PFSK-1 (cell line): ENCODE data around the gene NMRK1.

Experiments used
- FOXP2 ChIP-seq: optimal IDR thresholded peaks from 2 replicates; pipeline ENCODE3; 2011; ENCODE audit warnings: borderline replicate concordance, control low read depth, inconsistent platforms; ENCODE audit not compliant: insufficient read depth; ENCODE audit errors: extremely low read length, extremely low read depth
- POLR2AphosphoS5 ChIP-seq: IDR thresholded peaks from 2 replicates; pipeline ENCODE4 v1.6.1; 2012; ENCODE audit warnings: low read depth, mild to moderate bottlenecking, control low read depth, low read length, moderate library complexity
- REST ChIP-seq, 2 experiments: IDR thresholded peaks; 2 replicates each; pipeline versions ENCODE4 v1.6.1 to v1.8.0; 2011 to 2012; ENCODE audit warnings: low read depth in 2 of 2, low read length in 2 of 2, control low read depth in 1 of 2, inconsistent platforms in 1 of 2, mild to moderate bottlenecking in 1 of 2, moderate library complexity in 1 of 2; ENCODE audit not compliant: insufficient read depth in 1 of 2
- SIN3A ChIP-seq: IDR thresholded peaks from 2 replicates; pipeline ENCODE4 v1.6.1; 2012; ENCODE audit warnings: mild to moderate bottlenecking, low read length, moderate library complexity, borderline replicate concordance; ENCODE audit not compliant: insufficient read depth
- TAF1 ChIP-seq: IDR thresholded peaks from 2 replicates; pipeline ENCODE4 v1.6.1; 2012; ENCODE audit warnings: low read length, control low read depth, borderline replicate concordance; ENCODE audit not compliant: insufficient read depth

Gene NMRK1

GRCh38 chr9:75039009-75039408 lies 48.9 kb downstream of the NMRK1 start:
- no peak for TF ChIP-seq REST (IDR thresholded peaks at IDR 0.05; ENCODE audit: insufficient read depth in 1 of 2, low read depth in 2 of 2, low read length in 2 of 2)

GRCh38 chr9:75036793-75037192 lies 51.2 kb downstream of the NMRK1 start:
- TF ChIP-seq REST (IDR thresholded peaks at IDR 0.05; ENCODE audit: insufficient read depth in 1 of 2, low read depth in 2 of 2, low read length in 2 of 2) (no peak), SIN3A (no peak), POLR2AphosphoS5 (no peak), TAF1 (no peak), FOXP2 (no peak)

GRCh38 chr9:75033791-75034473 lies 54.0 kb downstream of the NMRK1 start:
- no peak for TF ChIP-seq FOXP2
- no peak for TF ChIP-seq POLR2AphosphoS5
- TF ChIP-seq SIN3A, result no peak
- no peak for TF ChIP-seq TAF1
- TF ChIP-seq REST (IDR thresholded peaks at IDR 0.05; ENCODE audit: insufficient read depth in 1 of 2, low read depth in 2 of 2, low read length in 2 of 2), result no peak

- TF ChIP-seq TAF1 (no peak), REST (IDR thresholded peaks at IDR 0.05; ENCODE audit: insufficient read depth in 1 of 2, low read depth in 2 of 2, low read length in 2 of 2) (no peak), FOXP2 (no peak), SIN3A (no peak), POLR2AphosphoS5 (no peak)
These were observed 60.5 kb downstream of the NMRK1 start for GRCh38 chr9:75027187-75028107.

- TF ChIP-seq FOXP2, result no peak
- no peak for TF ChIP-seq TAF1
These were observed 64.1 kb downstream of the NMRK1 start for GRCh38 chr9:75023846-75024245.
